Measurements from ENCODE around the gene ATP5MC2. TPM values are rescaled to one million over a fixed set of nuclear protein-coding genes. Genes with fewer than 3 reads are reported as not detected.

Gene ATP5MC2
- total RNA-seq, 1 experiment from 2014 or later = 304 TPM

DNA sequence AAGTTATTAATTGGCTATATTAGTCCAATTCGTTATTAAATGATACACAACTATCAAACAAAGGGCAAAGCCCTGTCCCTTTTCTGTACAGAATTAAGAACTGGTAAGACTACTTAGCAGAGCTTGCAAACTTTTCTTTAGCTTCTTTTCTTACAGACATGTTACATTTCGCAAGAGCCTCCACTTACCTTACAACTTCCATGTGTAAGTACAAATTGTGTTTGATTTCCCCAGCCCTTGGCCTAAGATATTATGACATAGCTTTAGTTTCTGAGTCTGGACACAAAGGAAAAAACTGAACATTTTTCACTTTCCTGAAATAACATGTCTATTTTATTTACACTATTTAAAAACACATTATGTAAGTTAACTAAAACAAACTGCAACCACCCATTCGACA is 51.4 kb downstream of the ATP5MC2 start (continued):
- TF ChIP-seq, protein P1, sequence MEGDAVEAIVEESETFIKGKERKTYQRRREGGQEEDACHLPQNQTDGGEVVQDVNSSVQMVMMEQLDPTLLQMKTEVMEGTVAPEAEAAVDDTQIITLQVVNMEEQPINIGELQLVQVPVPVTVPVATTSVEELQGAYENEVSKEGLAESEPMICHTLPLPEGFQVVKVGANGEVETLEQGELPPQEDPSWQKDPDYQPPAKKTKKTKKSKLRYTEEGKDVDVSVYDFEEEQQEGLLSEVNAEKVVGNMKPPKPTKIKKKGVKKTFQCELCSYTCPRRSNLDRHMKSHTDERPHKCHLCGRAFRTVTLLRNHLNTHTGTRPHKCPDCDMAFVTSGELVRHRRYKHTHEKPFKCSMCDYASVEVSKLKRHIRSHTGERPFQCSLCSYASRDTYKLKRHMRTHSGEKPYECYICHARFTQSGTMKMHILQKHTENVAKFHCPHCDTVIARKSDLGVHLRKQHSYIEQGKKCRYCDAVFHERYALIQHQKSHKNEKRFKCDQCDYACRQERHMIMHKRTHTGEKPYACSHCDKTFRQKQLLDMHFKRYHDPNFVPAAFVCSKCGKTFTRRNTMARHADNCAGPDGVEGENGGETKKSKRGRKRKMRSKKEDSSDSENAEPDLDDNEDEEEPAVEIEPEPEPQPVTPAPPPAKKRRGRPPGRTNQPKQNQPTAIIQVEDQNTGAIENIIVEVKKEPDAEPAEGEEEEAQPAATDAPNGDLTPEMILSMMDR (IDR thresholded peaks at IDR 0.05 in 2 of 3, conservative IDR thresholded peaks at IDR 0.05 in 1 of 3; ENCODE audit: borderline replicate concordance in 1 of 3, insufficient read depth in 1 of 3, low read depth in 2 of 3, low read length in 2 of 3) = no peak

DNA sequence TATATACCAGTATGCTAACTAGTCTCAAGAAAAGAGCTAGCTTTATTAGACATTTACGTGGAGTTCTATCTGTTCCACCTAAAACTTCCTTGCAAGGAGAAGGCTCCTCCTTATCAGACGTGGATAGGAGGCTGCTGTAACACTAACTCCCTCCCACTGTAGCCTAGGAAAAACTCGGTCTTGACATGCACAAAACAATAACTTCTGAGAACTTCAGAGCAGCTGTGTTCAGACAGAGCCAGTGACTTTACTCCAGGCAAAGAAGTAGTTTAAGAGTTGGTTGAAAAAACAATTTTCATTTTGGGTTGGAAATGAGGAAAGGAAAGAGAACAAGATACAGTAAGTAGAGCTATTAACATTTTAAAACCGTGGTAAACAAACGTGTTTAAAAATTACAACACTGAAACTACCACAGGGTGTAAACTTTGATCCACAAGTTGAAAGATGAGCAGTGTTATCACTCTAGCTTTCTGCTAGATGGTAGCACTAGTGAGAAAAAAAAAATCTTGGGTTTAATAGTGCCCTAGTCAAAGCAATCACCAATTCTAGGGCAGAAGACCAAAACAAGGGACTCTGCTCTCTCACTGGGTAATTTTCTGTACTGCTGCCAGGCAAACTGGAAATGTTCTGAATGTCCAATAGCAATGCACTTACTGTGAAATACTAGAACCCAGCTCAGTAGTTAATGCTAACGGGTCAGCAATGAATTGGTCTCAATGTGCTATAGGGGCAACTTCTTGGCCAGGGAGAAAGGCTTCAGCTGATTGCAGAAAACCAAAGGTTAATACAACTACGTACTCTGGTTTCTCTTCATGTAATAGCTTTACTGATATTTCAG is 52.1 kb downstream of the ATP5MC2 start:
- H3K27ac ChIP-seq (ENCODE audit: low read depth, low read length) = no peak overlapping the region
- H3K27me3 ChIP-seq (ENCODE audit: insufficient read depth, low read length) = no peaks in the 10 kb centered on the region
- no peaks in the 10 kb centered on the region for H3K36me3 ChIP-seq (ENCODE audit: control insufficient read depth in 1 of 2, insufficient read depth in 2 of 2, low read length in 2 of 2)
- ChIA-PET CTCF (interaction anchor here (2.0 kb wide), 1 partner anchor 11 kb away, joined by 4 read pairs; no protein-coding TSS in a partner anchor), POLR2A (interaction anchor here (0.6 to 1.5 kb wide), 2 partner anchors 12 to 173 kb away, joined by 5 to 8 read pairs; no protein-coding TSS in a partner anchor), RAD21 (ENCODE audit: low non-redundant PET in 1 of 2, low total read pairs in 2 of 2, uncharacterized antibody in 2 of 2, unreplicated experiment in 2 of 2) (no interaction called here)
- ATAC-seq = no peak
- no peak for DNase-seq (ENCODE audit: low read depth, low spot score)
- H3K9me2 ChIP-seq (ENCODE audit: insufficient read depth) = no peaks in the 10 kb centered on the region
- H2AFZ ChIP-seq (ENCODE audit: low read depth, low read length, poor library complexity, severe bottlenecking) = no peak overlapping the region
- H3K79me2 ChIP-seq (ENCODE audit: insufficient read depth, low read length) = peaks cover 56% of the 10 kb centered on the region
- BruUV-seq (replicated peaks) = no TSS peak
- no peaks in the 10 kb centered on the region for H3K9me3 ChIP-seq (ENCODE audit: control insufficient read depth in 1 of 2, insufficient read depth in 1 of 2, low read depth in 1 of 2, low read length in 2 of 2)
- no peak overlapping the region for H3K9ac ChIP-seq (ENCODE audit: low read length)
- H4K20me1 ChIP-seq (ENCODE audit: insufficient read depth) = peaks cover 4% of the 10 kb centered on the region; the same call in 1 of the 2 replicates
- TF ChIP-seq EZH2phosphoT487 (IDR thresholded peaks at IDR 0.05; ENCODE audit: borderline replicate concordance) = no peak
- TF ChIP-seq MAX (IDR thresholded peaks at IDR 0.05) = no peak
- TF ChIP-seq SIN3A (IDR thresholded peaks at IDR 0.05; ENCODE audit: low read depth) = no peak
- no peak for TF ChIP-seq ZBTB33 (IDR thresholded peaks at IDR 0.05; ENCODE audit: extremely low read depth, insufficient replicate concordance, low read length)
- no peak for TF ChIP-seq POLR2A (IDR thresholded peaks at IDR 0.05; ENCODE audit: borderline replicate concordance, extremely low read depth, insufficient read depth, insufficient read length)
- TF ChIP-seq TCF7L2 (IDR thresholded peaks at IDR 0.05; ENCODE audit: borderline replicate concordance, extremely low read depth, insufficient read depth, insufficient read length) = no peak
- TF ChIP-seq FOSL1 (IDR thresholded peaks at IDR 0.05; ENCODE audit: low read depth) = no peak
- TF ChIP-seq ELF1 (IDR thresholded peaks at IDR 0.05; ENCODE audit: borderline replicate concordance, low read depth) = no peak
- H3K4me2 ChIP-seq (ENCODE audit: low read length) = no peak overlapping the region
- intact Hi-C loops (cut with micrococcal nuclease) = no loop called here
- H3K4me3 ChIP-seq (replicated peaks in 1 of 2; ENCODE audit: low read depth in 1 of 2, low read length in 2 of 2) = no peak overlapping the region
- peaks cover 8 to 21% of the 10 kb centered on the region in 2 experiments for H3K4me1 ChIP-seq (ENCODE audit: control insufficient read depth in 1 of 2, insufficient read depth in 2 of 2, low read length in 2 of 2)

All from HCT116 (cell line).